Stimulated activated CD8-positive, alpha-beta memory T cell treated with anti-CD3 and anti-CD28 coated beads, Interleukin-2, amount 100 ng/mL, for 1 hour (primary cell): ENCODE measurements around the gene GAGE10.
"Not testable (repeated sequence)": the region's sequence is repeated elsewhere in the genome, so short reads cannot be mapped to it uniquely, and the experiment has no call there.

Source experiments
- DNase-seq, 2 donors: peaks; one replicate each; pipeline ENCODE4 v3.0.0-alpha.2; 2020; ENCODE audit warnings: low read depth in 2 of 2

Gene GAGE10

DNA sequence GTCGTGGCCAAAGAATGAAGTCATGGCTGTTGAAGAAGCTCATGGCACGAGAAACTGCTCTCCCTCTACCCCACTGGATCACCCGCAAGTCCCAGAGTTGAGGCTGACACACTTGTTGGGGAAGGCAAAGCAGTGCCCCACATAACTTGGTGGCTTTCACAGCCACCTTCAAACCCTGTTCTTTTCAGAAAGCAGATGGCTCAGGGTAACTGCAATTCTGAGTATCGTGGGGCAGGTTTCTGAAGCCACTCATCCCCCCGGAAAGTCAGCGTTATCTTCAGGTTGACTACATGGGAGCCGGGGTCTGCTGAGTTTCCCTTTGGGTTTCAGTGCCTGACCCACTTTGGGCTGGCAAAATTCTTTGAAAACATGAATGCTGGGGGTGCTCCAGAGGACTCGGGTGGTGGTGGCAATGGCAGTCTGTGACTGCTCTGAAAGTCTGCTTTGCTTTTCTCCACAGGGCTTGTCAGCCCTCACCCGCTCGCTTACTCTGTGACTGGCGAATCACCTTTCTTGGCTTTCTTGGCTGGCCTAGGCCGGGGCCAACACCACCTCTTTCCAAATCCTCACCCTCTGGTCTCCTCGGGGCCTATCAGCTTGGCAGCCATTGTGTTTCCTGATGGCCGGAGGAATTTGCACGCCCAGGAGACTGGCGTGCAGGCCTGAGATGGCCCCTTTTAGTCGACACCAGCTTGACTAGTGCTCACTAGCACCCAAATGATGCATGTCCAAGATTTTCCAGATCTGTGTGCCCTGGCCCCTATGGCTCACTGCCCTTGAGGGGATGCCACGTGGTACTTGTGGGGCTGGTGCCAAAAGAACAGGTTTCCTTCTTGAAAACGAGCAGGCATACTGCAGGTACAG lies 26.5 kb upstream of the GAGE10 start:
- no peak for DNase-seq

- DNase-seq, result no peak
Measured at GRCh38 chrX:49277535-49277830, 26.0 kb upstream of the GAGE10 start.

GRCh38 chrX:49278081-49278480 lies 25.4 kb upstream of the GAGE10 start:
- DNase-seq, result no peak

- no peak for DNase-seq
Measured at GRCh38 chrX:49282647-49283011, 20.8 kb upstream of the GAGE10 start.

DNA sequence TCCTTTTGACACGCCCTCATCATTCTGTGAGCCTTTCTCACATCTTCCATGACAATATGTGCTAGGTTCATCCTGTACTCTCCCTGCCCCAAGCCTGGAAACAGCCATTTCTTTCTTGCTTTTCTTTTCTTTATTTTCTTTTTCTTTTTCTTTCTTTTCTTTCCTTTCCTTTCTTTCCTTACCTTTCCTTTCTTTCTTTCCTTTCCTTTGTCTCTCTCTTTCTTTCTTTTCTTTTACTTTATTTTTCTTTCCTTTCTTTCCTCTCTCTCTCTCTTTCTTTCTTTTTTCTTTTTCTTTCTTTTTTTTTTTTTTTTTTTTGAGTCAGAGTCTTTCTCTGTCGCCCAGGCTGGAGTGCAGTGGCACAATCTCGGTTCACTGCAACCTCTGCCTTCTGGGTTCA lies 19.2 kb upstream of the GAGE10 start:
- no peak for DNase-seq

DNA sequence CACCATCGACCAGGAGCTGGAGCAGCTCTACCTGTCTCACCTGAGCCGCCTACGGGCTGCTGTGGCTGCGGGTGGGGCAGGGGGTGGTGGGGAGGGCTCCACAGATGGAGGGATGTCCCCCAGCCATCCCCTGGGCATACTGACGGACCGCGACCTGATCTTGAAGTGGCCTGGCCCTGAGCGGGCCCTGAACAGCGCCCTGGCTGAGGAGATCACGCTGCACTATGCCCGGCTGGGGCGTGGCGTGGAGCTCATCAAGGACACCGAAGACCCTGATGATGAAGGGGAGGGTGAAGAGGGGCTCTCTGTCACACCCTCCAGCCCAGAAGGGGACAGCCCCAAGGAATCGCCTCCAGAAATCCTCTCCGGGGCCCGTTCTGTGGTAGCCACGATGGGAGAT lies 17.3 kb upstream of the GAGE10 start:
- no peak for DNase-seq

GRCh38 chrX:49286581-49286980 lies 16.9 kb upstream of the GAGE10 start:
- no peak for DNase-seq

GRCh38 chrX:49287665-49288064 lies 15.8 kb upstream of the GAGE10 start:
- no peak for DNase-seq

DNA sequence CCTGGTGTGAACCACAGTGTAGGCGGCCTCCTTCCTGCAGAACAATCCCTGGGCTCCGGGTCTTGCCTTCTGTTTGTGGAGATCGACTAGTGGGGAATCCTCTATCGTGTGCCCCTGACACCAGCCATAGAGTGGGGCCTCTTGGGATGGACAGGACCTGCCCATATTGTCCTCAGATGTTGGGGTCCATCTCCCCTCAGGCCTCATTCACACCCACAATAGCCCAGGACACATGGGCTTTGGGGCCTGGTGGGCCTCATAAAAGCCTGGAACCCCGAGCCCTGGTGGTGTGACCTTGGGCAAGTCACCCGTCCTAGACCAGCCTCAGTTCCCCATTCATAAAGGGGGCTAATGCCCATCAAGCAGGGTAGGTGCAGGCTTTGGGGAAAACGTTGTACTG lies 13.2 kb upstream of the GAGE10 start:
- no peak for DNase-seq

GRCh38 chrX:49291615-49292337 lies 11.7 kb upstream of the GAGE10 start:
- peak; percentile 33 to 37 for DNase-seq

GRCh38 chrX:49292400-49293362 lies 10.8 kb upstream of the GAGE10 start:
- DNase-seq, result no peak

- DNase-seq, result not testable (repeated sequence)
Measured at GRCh38 chrX:49299293-49299692, 4.2 kb upstream of the GAGE10 start.

GRCh38 chrX:49300703-49301102 lies 2.7 kb upstream of the GAGE10 start:
- DNase-seq, result no peak

DNA sequence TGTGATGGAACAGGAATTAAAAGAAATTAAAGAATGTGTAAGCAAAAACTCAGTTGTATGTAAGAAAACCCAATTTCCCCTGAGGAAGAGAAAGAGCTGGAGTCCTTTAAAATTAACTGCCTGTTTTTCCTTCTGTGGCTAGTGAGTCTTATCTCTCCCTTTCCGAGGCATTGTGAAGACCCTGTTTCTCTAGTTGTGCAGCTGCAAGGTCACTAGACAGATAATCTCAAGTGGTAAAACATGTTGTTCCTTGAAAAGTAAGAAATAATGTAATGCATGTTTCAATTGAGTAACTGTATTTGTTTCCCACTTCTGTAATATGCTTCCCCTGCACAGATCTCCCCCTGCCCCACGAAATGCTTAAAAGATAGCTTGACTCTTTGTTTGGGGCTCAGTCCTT lies 4.3 kb downstream of the GAGE10 start:
- not testable (repeated sequence) for DNase-seq

DNA sequence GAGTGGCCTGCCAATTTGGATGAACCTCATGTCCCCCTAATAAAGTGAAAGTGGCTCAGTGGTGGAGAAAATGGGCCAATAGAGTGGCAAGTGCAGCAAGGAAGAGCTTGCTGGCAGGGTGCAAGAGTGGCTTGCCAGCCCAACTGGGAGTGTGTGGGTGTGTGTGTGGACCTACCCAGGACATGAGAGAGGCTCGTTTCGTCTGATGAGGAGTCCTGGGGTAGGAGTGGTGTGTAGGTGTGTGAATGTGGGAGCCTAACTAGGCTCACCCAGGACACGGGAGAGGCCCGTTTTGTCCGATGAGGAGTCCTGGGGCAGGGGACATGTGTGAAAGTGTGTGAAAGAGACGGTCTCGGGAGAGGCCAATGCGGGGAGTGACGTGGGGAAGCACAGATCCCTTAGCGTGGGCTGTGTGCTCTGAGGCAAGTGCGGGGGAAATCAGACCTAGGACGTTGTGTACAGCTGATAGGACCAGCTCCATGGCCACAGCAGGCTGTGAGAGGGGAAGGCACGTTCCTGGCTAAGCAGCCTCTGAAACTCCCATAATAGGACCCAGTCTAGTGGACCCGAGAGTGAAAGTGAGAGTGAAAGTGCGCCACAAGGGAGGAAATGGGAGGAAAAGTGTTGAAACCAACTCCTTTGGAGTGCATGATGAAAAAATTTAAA lies 5.3 kb downstream of the GAGE10 start:
- no peak for DNase-seq

GRCh38 chrX:49309401-49309981 lies 6.0 kb downstream of the GAGE10 start:
- no peak for DNase-seq

DNA sequence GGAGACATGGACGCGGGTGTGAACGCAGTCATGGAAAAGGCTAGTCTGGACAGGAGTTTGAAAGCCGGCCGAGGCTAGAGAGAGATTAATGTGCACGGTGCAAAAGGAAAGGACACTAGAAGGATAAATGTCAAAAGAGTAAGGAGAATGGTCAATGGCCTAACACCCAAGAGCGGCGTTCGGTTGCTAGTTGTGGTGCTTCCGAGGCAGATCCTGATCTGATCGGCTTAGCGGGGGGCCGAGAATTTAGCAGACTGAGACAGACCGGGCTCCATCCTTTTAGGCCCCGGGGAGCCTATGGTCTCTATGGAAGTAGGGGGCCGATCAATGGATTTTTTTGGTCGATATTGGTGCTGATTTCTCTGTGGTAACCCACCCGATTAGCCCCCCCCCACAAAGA lies 6.9 kb downstream of the GAGE10 start:
- no peak for DNase-seq

DNA sequence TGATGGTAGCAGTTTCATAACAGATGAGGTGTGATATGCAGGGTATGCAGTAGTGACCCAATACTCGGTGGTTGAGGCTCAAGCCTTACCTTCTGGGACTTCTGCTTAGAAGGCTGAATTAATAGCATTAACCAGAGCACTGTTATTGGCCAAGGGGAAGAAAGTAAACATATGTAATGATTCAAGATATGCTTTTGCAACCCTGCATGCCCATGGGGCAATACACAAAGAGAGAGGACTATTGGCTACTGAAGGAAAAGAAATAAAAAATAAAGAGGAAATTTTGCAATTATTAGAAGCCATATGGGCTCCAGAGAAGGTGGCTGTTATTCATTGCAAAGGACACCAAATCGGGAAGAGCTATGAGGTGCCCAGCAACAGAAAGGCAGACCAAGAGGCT lies 8.7 kb downstream of the GAGE10 start:
- DNase-seq, result no peak

- DNase-seq, result no peak
Measured at GRCh38 chrX:49316085-49316484, 12.6 kb downstream of the GAGE10 start.

- not testable (repeated sequence) for DNase-seq
Measured at GRCh38 chrX:49321737-49322136, 18.3 kb downstream of the GAGE10 start, which contains the start of gene GAGE12J. Gene GAGE12J (plus strand): TSS chrX:49322037. CDS start chrX:49323194, 1,157 bp downstream.

- DNase-seq, result not testable (repeated sequence)
Measured at GRCh38 chrX:49322266-49322665, 18.8 kb downstream of the GAGE10 start.
